ENCODE data around the gene DIS3.
"Not testable (repeated sequence)": the region's sequence is repeated elsewhere in the genome, so short reads cannot be mapped to it uniquely, and the experiment has no call there.

The DIS3 gene

GRCh38 chr13:72788831-72789230 is 7.1 kb upstream of the DIS3 start:
- Histone ChIP-seq H3K36me3 (ENCODE audit: control insufficient read depth, insufficient read depth, low read length) (peaks cover 2% of the 10 kb centered on the region; the same call in 1 of the 2 replicates), H3K4me3 (replicated peaks; ENCODE audit: low read depth, low read length) (no peak overlapping the region), H3K27me3 (replicated peaks; ENCODE audit: control insufficient read depth, insufficient read depth, low read length) (no peaks in the 10 kb centered on the region)
- no peak for TF ChIP-seq CTCF (IDR thresholded peaks at IDR 0.05; ENCODE audit: insufficient read depth, low read length, poor library complexity, severe bottlenecking)
- no peak for DNase-seq (ENCODE audit: extremely low read depth, insufficient read length)

GRCh38 chr13:72784679-72785078 is 3.0 kb upstream of the DIS3 start:
- H3K4me3 ChIP-seq (replicated peaks; ENCODE audit: low read depth, low read length); H3K36me3 ChIP-seq (ENCODE audit: control insufficient read depth, insufficient read depth, low read length); H3K27me3 ChIP-seq (replicated peaks; ENCODE audit: control insufficient read depth, insufficient read depth, low read length); DNase-seq (ENCODE audit: extremely low read depth, insufficient read length): not testable (repeated sequence)

GRCh38 chr13:72782717-72783116 is 1.0 kb upstream of the DIS3 start:
- TF ChIP-seq CTCF (IDR thresholded peaks at IDR 0.05; ENCODE audit: insufficient read depth, low read length, poor library complexity, severe bottlenecking) = no peak
- Histone ChIP-seq H3K27me3 (replicated peaks; ENCODE audit: control insufficient read depth, insufficient read depth, low read length) (no peaks in the 10 kb centered on the region), H3K4me3 (replicated peaks; ENCODE audit: low read depth, low read length) (peak overlapping the region; percentile 92), H3K36me3 (ENCODE audit: control insufficient read depth, insufficient read depth, low read length) (no peaks in the 10 kb centered on the region)
- no peak for DNase-seq (ENCODE audit: extremely low read depth, insufficient read length)

- Histone ChIP-seq H3K4me3 (replicated peaks; ENCODE audit: low read depth, low read length) (no peak overlapping the region), H3K36me3 (ENCODE audit: control insufficient read depth, insufficient read depth, low read length) (peaks cover 8% of the 10 kb centered on the region), H3K27me3 (replicated peaks; ENCODE audit: control insufficient read depth, insufficient read depth, low read length) (no peaks in the 10 kb centered on the region)
- DNase-seq (ENCODE audit: extremely low read depth, insufficient read length) = no peak
- no peak for TF ChIP-seq CTCF (IDR thresholded peaks at IDR 0.05; ENCODE audit: insufficient read depth, low read length, poor library complexity, severe bottlenecking)
Measured at GRCh38 chr13:72774019-72774418, 7.7 kb downstream of the DIS3 start.

- no peak for DNase-seq (ENCODE audit: extremely low read depth, insufficient read length)
- TF ChIP-seq CTCF (IDR thresholded peaks at IDR 0.05; ENCODE audit: insufficient read depth, low read length, poor library complexity, severe bottlenecking) = no peak
- no peaks in the 10 kb centered on the region for H3K27me3 ChIP-seq (replicated peaks; ENCODE audit: control insufficient read depth, insufficient read depth, low read length)
- H3K36me3 ChIP-seq (ENCODE audit: control insufficient read depth, insufficient read depth, low read length) = peaks cover 10% of the 10 kb centered on the region
- no peak overlapping the region for H3K4me3 ChIP-seq (replicated peaks; ENCODE audit: low read depth, low read length)
Measured at GRCh38 chr13:72763411-72763810, 18.3 kb downstream of the DIS3 start.

- no peak for TF ChIP-seq CTCF (IDR thresholded peaks at IDR 0.05; ENCODE audit: insufficient read depth, low read length, poor library complexity, severe bottlenecking)
- Histone ChIP-seq H3K27me3 (replicated peaks; ENCODE audit: control insufficient read depth, insufficient read depth, low read length) (no peaks in the 10 kb centered on the region), H3K4me3 (replicated peaks; ENCODE audit: low read depth, low read length) (no peak overlapping the region), H3K36me3 (ENCODE audit: control insufficient read depth, insufficient read depth, low read length) (peaks cover 7% of the 10 kb centered on the region)
- no peak for DNase-seq (ENCODE audit: extremely low read depth, insufficient read length)
Measured at GRCh38 chr13:72760189-72760588, 21.5 kb downstream of the DIS3 start.
